RKO (cell line): ENCODE results near the gene DOCK11.

Experiments used
- DNase-seq: peaks from one replicate; pipeline ENCODE4 v3.0.0-alpha.2; 2016; ENCODE audit warnings: low spot score

The DOCK11 gene

DNA sequence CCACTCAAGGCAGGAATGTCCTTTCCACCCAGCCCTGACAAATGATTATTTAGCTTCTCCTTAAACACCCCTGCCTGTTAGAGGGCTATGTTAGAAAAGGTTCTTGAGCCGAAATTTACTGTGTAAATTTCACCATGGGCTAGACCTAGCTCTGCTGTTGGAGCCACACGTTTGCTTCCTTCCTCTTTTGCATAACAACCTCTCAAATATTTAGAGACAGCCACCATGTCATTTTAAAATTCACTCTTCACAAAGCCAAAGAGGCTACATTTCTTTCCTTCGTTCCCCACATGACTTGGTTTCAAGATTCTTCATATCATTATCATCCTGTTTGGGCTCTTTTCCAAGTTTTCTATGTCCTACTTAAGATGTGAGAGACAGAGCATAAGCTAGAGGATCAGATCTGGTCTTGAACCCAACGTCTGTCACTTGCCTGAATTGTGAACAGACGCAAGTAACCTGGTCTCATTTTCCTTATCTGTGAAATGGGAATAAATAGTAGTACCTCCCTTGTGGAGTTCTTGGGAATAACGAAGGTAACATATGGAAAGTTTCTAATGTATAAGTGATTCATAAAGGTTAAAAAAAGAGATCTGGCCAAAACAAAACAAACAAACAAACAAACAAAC, 6.7 kb downstream of the DOCK11 start:
- DNase-seq = no peak

DNA sequence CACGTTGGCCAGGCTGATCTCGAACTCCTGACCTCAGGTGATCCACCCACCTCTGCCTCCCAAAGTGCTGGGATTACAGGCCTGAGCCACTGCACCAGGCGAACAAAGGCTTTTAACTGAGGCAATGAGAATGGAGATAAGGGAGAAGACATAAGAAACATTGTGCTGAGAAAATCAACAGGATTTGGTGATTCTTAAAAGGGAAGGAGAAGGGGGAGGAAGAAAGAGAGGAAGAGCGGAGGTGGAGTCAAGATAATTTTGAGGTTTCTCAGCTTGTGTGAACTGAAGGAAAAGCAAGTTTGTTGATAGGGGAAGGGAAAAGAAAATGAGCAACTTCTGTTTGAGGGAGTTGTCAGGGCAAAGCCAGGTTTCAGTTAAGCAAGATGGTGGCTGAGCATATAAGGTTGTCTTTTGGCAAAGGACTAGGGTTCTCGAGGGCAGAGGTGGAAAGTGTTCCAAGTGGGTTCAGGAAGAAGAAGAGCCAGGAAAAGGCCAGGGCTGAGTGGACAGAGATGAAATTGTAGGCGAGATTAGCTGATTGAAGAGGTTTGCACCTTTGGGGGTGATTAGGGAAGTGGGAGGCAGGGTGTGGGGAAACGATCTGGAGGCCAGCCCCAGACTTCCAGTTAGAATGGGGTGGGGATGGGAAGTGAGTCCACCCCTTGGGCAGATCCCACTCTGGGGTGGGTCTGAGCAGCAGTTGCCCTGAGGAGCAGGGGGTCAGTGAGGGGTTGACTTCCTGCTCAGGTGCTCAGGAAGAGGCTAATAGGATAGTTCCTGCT, 7.8 kb downstream of the DOCK11 start:
- no peak for DNase-seq

DNA sequence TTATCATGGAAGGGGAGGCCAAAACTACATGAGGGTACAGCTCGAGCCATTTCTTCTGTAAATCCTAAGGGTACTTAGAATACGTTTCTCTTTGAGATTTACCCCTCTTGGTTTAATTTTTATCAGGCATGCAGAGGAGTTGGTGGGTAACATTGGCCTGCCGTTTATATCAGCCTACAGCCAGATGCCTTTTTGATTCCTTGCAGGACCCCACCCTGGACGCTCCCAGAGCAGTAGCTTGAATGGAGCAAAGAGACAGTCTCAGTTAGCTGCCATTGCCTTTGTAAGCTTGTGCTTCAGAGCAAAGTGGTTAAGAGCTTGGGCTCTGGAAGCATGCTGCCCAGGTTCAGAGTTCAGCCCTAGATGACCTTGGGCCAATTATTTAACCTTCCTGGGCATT, 9.0 kb downstream of the DOCK11 start:
- no peak for DNase-seq

DNA sequence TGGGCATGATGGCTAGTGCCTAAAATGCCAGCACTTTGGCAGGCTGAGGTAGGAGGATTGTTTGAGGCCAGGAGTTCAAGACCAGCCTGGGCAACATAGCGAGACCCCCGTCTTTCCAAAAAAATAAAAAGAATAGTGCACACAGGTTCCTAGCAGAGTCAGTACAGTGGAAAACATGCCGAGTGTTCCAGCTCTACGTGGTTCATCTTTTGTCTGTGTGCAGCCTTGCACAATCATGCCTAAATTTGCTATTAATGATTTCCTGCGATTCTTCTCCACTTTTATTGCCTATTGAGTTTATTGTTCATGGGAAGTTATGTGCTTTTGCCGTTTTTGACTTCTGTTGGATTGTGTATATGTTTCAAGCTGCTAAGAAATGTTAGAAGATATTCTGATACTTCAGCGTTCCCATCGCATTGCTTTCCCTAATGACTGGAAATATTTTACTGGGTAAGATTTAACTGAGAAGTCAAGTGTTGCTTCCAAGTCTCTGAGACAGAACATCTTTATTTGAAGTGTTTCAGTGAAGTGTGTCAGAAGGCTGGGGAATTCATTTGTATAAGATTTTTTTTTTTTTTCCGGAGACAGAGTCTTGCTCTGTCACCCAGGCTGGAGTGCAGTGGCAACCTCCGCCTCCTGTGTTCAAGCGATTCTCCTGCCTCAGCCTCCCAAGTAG, 11.3 kb downstream of the DOCK11 start:
- no peak for DNase-seq

DNA sequence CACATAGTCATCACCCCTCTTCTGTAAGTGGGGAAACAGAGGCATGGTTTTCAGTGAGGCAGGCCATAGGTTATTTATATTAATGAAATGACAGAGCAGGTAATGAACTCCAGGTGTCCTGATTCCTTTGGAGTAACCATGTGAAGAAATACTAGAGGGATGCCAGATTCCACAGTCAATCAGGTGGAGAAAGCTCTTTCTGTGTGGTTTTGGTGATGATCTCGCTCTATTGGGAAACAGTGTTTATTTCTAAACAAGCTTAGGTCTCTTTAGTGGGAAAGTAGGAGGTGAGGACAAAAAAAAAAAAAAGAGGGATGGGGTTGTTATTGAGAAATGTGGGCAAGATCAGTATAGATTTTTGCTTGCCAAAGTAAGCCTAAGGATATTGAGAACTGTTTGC, 12.2 kb downstream of the DOCK11 start:
- DNase-seq = no peak

DNA sequence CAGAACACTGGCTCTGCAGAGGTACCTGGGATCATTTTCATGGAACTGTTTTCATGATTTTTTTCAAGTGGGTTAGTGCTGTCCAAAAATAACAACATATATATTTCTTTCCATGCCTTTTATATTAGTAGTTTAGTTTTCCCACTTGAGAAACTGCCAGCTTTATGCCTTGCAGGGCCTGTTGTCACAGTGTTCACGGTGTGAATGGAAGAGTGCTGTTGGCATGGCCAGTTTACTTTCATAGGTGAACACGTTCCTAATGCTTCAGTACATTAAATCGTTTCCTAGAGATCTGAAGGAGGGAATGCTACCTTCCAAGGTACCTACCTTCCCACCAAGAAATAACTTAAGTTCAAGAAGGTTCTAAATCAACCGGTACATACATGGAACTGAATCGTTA, 12.6 kb downstream of the DOCK11 start:
- DNase-seq = no peak

DNA sequence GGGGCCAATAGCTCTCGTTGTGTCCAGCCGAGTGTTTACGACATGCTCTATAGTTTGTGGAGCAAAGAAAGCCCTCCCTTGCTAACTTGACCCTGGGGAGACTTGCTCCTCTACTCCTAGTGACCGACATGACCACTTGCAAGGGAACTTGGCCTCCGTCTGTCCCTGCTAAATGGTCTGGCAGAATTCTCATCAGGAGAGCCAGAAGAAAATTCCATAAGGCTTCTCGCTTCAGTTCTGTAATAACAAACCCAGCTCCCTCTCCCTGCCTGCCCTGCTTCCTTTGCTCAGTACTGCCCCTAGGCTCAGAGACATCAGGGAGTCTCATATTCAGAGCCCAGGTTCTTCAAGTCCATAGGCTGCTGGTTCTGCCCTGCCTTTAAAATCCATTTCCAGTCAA, 13.0 kb downstream of the DOCK11 start:
- no peak for DNase-seq

DNA sequence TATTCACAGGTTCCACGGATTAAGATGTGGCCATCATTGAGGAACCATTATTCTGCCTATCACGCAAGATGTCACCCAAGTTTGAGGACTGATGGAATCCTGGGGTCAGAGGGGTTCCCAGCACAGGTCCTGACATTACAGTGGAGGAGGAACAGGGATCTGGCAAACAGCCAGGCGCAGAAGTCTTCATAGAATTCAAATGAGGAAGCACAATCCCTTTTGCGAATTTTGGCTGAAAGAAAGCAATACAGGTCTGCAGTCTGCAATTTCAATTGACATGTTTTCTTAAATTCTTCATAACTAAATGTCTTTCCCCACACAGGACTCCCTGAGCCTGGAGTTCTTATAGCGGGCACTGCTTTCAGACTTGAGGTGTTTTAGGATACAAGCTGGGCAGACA, 14.5 kb downstream of the DOCK11 start:
- DNase-seq = no peak

DNA sequence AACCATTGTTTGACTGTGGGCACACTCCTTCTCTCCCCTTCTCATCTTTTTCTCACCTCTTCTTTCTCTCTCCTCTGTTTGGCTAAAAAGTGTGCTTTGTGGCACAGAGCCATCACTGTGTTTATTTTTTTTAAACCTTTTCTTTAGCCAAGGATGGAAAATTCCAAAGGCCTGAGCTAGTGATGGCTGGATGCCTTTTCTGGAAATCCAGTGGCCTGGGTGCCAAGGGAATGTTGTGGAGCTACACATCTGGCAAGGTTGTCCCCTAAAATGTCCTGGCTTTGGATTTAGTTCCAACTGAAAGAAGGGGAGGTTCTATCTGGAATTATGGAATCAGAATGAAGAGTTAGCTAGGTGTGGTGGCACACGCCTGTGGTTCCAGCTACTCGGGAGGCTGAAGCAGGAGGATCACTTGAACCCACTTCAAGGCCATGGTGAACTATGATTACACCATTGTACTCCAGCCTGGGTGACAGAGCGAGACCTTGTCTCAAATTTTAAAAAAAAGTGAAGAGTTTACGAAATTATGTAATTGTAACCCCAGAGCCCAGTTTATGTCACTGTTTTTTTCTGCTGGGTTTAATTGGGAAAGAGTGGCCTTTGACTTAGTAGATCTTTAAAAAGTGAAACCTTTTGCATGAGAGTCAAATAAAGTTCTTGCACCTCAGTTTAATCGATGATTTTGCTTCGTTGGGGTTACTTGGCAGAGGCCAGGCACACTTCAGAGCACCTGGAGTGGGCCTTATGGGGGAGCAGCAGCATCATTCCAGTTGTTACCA, 17.7 kb downstream of the DOCK11 start:
- no peak for DNase-seq

DNA sequence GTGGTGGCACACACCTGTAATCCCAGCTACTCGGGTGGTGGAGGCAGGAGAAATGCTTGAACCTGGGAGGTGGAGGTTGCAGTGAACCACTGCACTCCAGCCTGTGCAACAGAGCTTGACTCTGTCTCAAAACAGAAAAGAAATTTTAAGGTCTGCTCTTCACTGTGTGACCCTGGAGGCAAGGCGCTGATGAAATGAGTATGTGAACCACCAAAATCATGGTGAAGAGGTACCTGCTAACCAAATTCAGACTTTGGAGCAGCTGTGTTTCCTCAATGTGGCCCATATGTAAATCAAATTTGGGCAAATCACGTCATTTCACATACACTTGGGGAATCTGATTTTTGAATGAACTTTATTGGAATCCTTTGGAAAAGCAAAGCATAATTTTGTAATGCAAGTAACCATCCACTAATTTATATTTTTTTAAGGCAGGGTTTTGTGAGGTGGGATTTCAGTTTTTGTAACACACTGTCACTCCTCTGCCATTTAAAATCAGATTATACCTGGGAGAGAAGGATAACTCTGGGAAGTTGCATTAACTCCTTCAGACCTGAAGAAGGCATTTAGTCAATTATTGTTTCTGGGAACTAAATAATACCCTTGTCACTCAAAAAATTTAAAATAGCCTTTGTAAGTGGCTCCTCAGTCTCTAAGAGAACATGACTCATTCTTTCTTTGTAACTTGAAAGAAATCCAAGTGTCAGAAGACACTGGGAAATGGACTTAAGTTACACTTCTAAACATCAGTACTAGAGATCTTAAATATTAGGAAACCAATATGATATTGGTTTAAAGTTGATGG, 24.0 kb downstream of the DOCK11 start:
- DNase-seq = no peak

DNA sequence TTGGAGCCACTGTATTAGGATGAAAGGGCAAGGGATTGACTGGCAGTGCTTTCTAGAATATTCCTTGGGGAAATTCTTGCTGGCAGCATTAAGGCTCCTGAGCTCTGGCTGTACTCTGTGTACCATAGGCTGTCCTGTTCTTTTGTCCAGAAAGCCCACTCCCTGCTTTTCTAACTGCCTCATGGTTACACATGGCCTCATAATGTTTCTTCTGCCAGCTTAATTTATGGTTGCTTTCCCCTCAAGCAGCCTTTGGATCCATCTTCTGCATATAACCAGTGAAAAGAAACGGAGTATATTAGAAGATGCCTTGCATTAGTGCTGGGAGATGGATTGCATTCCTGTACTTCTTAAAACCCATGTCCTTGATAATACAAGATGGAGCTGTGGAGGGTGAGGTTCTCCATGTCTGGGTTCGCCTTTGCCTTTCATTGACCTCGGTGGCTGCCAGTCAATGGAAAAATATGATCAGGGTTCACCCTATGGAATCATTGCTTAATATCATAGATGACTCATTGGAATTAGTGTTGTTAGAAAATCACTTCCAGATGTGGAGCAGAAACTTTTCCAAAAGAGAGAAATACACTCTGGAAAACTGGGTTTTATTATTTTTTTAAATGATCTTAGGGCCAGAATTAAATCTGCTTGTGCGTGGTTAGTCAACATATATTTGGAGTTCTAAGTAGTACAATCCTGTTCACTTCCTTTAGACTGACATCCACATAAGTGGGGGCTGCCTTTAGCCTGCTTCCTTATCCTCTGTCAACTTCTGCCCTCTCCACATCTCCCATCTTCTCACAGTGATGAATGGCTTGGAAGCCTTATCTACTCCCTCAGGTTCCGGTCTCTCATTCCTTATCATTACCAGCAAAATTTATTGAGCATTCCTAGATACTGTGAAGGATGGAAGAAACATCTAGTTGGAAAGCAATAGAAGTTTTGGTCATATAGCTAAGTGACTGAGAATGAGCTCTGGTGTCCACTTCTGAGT, 24.9 kb downstream of the DOCK11 start:
- DNase-seq = no peak

DNA sequence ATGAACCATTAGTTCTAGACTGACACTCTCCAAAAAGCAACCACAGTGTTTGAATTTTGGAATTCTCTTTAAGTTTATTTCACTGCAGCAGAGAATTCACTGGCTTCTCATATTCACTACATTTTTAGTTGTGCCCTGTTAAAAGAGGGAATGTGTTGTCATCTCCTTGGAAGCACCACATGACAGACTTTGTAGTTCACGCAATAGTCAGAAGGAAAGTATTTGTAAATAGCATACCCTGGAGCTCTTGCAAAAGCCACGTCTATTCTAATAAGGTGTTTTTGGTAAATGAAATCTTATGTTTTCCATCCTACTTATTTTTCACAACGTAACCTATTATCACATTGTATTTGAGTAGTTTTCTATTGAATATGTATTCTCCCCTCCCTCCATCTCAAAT, 25.8 kb downstream of the DOCK11 start:
- DNase-seq = no peak

DNA sequence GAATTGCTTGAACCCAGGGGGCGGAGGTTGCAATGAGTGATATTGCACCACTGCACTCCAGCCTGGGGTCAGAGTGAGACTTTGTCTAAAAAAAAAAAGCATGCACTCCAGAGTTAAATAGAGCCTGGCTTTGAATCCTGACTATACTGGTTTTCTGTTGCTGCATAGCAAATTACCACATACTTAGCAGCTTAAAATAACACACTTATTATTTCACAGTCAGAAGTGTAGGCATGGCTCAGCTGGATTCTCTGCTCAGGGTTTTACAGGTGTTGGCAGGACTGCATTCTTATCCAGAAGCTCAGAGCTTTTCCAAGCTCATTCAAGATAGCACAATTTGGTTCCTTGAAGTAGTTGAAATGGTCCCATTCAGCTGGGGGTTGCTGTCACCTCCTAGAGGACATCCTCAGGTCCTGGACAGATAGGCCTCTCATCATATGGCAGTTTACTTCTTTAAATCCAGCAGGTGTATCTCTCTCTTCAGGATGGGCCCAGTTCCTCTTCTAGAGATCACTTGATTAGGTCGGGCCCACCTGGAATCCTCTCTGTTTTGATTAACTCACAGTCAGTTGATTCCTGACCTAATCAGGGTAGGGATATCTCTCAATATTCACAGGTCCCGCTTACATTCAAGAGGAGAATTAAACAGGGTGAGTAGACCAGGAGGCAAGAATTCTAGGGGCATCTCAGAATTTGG, 26.8 kb downstream of the DOCK11 start:
- DNase-seq = no peak

DNA sequence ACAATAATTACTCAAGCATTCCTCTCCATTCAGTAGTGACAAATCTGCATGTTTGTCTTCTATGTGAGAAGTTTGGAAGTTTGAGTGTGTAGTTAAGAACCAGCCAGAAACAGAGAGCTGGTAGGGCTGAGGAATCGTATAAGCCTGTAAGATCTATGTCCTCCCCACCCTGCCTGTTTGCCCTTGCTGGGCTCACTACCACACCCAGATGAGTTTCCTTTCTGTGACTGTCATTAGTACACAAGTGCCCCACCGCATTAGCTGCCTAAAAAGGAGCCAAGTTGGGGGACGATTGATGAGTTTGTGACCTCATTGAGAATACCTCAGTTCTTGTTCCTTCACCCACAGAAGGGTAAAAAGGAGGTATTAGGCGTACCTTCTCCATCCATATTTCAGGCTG, 28.3 kb downstream of the DOCK11 start:
- DNase-seq = no peak

DNA sequence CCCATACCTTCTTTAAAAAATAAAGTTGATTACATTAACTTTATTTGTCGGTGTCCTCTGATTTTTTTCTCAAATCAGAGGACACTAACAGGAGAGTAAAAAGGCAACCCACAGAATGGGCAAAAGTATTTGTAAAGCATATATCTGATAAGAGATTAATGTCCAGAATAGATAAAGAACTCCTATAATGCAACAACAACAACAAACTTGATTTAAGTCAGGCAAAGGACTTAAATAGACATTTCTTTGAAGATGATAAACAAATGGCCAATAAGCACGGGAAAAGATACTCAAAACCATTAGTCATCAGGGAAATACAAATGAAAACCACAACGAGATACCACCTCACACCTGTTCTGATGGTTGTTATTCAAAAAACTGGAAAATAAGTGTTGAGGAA, 28.7 kb downstream of the DOCK11 start:
- DNase-seq = no peak

DNA sequence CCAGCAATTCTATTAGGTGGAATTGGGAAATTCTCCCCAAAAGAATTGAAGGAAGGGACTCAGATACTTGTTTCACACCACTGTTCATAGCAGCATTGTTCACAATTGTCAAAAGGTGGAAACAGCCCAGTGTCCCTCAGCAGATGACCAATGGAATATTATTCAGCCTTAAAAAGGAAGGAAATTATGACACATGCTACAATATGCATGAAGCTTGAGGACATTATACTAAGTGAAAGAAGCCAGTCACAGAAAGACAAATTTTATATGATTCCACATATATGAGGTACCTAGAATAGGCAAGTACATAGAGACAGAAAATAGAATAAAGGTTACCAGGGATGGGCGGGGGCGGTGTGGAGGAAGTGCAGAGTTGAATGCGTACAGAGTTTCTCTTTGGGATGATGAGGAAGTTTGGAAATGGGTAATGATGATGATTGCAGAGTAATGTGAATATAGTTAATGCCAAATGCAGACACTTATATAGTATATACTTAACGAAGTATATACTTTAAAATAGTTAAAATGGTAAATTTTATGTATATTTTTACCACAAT, 29.6 kb downstream of the DOCK11 start:
- DNase-seq = no peak

DNA sequence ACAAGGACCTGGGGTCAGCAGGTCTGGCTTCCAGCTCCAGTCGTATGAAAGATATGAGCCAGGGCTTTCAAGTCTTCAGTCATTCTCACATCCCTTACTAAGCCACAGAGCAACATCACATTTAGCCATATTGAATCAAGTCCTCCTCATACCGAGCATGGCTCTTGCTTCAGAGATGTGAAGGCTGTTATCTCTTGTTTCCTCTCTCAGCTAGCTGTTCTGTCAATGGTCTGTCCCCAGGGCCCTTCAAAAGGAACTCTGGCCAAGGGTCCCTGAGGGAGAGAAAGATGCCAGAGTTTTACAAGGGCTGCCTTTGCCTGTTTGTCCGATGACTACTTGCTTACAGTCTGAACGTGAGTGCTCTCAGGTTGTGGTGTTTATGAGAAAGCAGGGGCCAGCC, 30.5 kb downstream of the DOCK11 start:
- DNase-seq = no peak

DNA sequence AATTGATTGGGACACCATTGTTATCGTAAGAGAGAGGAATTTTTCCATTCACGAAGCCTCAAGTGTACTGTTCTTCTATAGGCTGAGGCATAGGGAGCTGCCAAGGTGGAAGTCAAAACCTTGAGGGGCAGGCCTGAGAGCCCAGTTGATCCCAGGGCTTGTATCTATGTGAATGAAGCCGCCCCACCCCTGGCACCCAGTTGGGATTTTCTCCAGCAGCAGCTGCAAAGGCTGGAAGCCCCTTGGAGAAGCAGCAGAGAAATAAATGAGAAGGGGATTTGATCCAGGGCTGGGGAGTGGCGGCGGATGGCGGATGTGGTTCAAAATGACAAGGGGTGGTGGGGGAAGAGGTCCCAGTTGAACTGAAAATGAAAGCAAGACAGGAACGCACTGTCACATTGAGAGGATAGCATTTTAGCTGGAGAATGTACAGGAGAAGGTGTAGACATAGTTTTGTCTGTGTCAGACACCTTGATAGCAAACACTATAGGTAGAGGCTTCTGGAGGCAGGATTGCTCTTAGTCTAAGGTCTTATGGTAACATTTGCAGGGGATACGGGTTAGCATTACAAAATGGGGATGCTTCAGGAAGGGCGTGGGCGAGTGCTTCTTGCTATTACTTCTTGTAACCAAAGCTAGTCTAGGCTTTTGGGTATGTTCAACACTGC, 32.6 kb downstream of the DOCK11 start:
- DNase-seq = no peak
